ENCODE measurements around the gene ROR1.

GRCh38 chr1:64050601-64051000, 276.8 kb downstream of the ROR1 start:
- TF ChIP-seq CTCF (IDR thresholded peaks at IDR 0.05) (no peak), EZH2 (IDR thresholded peaks at IDR 0.05) (no peak), EZH2phosphoT487 (IDR thresholded peaks at IDR 0.05) (no peak)

Measured in neural progenitor cell (in vitro differentiated cells).